Coronary artery (tissue), 2 donors: ENCODE data around the gene PPDPF.
"Not testable (repeated sequence)": the region's sequence is repeated elsewhere in the genome, so short reads cannot be mapped to it uniquely, and the experiment has no call there.

Experiments used
- DNase-seq: peaks from one replicate; pipeline ENCODE4 v3.0.0-alpha.2; 2017; ENCODE audit warnings: low spot score
- H3K27ac ChIP-seq, 2 donors: fragments of 200-600 bp; sonication (generic); one replicate each; pipeline ENCODE4 v1.5.1; 2016 to 2019
- H3K4me3 ChIP-seq: fragments of 200-600 bp; sonication (generic); 2 replicates; pipeline ENCODE4 v1.5.1; 2016; ENCODE audit warnings: mild to moderate bottlenecking, moderate library complexity
- TF ChIP-seq, protein P1 (sequence below): fragments of 200-600 bp; sonication (generic); IDR thresholded peaks from one replicate; pipeline ENCODE4 v1.5.1; 2019; ENCODE audit warnings: antibody characterized with exemption

The PPDPF gene

DNA sequence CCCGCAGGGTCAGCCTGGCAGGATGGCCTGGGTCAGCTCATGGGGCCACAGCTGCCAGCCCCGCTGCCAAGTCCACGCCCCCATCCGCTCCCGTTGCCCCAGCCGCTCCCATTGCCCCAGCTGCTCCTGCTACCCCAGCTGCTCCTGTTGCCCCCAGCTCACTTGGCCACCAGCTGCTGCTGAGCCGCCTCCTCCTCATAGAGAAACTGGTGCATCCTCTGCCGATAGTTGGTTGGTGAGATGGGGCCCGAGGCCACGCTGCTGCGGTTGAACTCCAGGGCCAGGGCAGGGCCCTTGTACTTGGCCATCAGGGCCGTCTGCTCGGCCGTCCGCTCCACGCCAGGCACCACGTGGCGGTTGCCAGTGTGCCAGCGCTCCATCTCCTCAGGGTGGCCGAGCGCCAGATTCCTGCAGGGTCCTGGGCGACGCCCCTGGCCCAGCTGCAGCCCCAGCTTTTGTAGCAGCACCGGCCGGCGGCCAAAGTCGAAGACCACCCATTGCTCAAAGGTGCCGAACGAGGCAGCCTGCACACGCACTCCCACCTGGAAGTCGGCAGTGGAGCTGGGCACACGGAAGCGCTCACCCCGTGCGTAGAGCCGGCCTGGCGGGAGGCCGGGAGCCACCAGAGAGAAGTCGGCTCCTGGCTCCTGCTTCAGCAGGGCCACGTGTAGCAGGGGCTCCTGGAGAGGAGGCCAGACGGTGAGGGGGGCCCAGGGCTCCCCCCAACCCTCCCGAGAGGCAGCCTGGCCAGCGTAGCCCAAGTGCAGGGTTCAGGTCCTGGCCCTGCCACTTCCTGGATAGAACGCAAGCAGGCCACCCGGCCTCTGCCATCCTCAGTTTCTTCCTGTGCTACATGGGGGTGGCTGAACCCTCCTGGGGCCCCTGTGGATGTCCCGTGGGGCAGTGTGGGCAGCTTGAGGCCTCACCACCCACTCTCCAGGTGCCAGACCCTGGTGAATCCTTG is 48.7 kb downstream of the PPDPF start:
- Histone ChIP-seq H3K4me3 (no peak overlapping the region), H3K27ac (no peak overlapping the region)
- DNase-seq = no peak
- TF ChIP-seq, protein P1, sequence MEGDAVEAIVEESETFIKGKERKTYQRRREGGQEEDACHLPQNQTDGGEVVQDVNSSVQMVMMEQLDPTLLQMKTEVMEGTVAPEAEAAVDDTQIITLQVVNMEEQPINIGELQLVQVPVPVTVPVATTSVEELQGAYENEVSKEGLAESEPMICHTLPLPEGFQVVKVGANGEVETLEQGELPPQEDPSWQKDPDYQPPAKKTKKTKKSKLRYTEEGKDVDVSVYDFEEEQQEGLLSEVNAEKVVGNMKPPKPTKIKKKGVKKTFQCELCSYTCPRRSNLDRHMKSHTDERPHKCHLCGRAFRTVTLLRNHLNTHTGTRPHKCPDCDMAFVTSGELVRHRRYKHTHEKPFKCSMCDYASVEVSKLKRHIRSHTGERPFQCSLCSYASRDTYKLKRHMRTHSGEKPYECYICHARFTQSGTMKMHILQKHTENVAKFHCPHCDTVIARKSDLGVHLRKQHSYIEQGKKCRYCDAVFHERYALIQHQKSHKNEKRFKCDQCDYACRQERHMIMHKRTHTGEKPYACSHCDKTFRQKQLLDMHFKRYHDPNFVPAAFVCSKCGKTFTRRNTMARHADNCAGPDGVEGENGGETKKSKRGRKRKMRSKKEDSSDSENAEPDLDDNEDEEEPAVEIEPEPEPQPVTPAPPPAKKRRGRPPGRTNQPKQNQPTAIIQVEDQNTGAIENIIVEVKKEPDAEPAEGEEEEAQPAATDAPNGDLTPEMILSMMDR = no peak

DNA sequence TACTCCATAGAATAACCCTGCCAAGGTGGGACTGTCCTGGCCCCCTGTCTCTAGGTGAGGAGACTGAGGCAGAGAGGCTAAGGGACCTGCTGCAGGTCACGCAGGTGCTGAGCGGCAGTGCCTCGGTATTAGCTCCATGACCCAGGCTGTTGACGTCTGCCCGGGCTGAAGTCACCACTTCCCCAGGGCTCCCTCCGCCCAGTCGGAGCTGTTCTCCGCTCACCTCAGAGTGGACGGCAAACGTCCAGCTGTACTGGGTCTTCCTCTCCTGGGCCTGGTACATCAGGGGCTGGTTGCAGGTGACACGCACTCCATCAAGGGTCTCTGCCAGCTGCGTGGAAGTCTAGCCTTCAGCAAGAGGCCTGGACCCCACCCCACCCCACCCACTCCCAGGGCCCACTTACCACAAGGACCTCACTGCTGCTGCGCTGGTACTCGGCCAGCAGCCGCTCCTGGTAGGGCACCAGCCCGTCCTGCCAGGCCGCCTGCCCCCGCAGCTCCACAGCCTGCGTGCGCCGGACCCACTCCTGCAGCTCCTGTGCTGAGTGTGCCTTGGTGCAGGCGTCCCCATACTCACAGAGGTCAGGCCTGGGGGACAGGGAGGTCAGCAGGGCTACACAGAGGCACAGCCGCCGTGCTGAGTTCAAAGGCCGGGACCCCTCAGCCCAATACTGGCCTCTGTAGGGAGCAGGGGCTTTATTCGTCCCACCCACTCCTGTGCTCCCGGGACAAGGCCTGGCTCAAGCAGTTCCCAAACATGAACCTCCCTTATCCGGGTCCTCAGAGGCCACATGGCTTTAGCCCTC is 49.9 kb downstream of the PPDPF start:
- TF ChIP-seq, protein P1 = no peak
- DNase-seq = no peak
- Histone ChIP-seq H3K4me3 (no peak overlapping the region), H3K27ac (no peak overlapping the region)

DNA sequence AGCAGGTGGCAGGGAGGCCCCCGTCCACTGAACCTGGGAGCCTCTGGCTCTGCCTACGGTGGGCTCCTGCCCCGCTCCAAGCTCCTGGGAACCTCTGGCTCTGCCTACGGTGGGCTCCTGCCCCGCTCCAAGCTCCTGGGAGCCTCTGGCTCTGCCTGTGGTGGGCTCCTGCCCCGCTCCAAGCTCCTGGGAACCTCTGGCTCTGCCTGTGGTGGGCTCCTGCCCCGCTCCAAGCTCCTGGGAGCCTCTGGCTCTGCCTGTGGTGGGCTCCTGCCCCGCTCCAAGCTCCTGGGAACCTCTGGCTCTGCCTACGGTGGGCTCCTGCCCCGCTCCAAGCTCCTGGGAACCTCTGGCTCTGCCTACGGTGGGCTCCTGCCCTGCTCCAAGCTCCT is 50.5 kb downstream of the PPDPF start:
- H3K4me3 ChIP-seq, H3K27ac ChIP-seq, DNase-seq: not testable (repeated sequence)
